ENCODE measurements around the gene OR7G3.

Gene OR7G3

GRCh38 chr19:9126900-9127405 lies at the start of gene OR7G3:
Gene OR7G3 (minus strand): TSS chr19:9126950. CDS start chr19:9126950, 0 bp downstream.
- no peak for DNase-seq (ENCODE audit: extremely low read depth, low read depth)

GRCh38 chr19:9175326-9175725 lies 48.6 kb upstream of the OR7G3 start:
- DNase-seq (ENCODE audit: extremely low read depth, low read depth): no peak
- no peak for TF ChIP-seq CTCF (IDR thresholded peaks at IDR 0.05; ENCODE audit: low read depth, low read length)

More at GRCh38 chr19:9126900-9127405, at the start of gene OR7G3:
- TF ChIP-seq CTCF (IDR thresholded peaks at IDR 0.05; ENCODE audit: low read depth, low read length): no peak

GRCh38 chr19:9171393-9171991 lies 44.7 kb upstream of the OR7G3 start:
- no peak for TF ChIP-seq CTCF (IDR thresholded peaks at IDR 0.05; ENCODE audit: low read depth, low read length)

GRCh38 chr19:9166846-9167245 lies 40.1 kb upstream of the OR7G3 start:
- DNase-seq (ENCODE audit: extremely low read depth, low read depth): no peak
- no peak for TF ChIP-seq CTCF (IDR thresholded peaks at IDR 0.05; ENCODE audit: low read depth, low read length)

More at GRCh38 chr19:9171393-9171991, 44.7 kb upstream of the OR7G3 start:
- no peak for DNase-seq (ENCODE audit: extremely low read depth, low read depth)

GRCh38 chr19:9165261-9165660 lies 38.5 kb upstream of the OR7G3 start:
- DNase-seq (ENCODE audit: extremely low read depth, low read depth): no peak
- no peak for TF ChIP-seq CTCF (IDR thresholded peaks at IDR 0.05; ENCODE audit: low read depth, low read length)

GRCh38 chr19:9161427-9161826 lies 34.7 kb upstream of the OR7G3 start:
- no peak for DNase-seq (ENCODE audit: extremely low read depth, low read depth)
- no peak for TF ChIP-seq CTCF (IDR thresholded peaks at IDR 0.05; ENCODE audit: low read depth, low read length)

- TF ChIP-seq CTCF (IDR thresholded peaks at IDR 0.05; ENCODE audit: low read depth, low read length): no peak
- DNase-seq (ENCODE audit: extremely low read depth, low read depth): no peak
Observed at GRCh38 chr19:9159891-9160290, 33.1 kb upstream of the OR7G3 start.
